Measurements from ENCODE around the gene GPR135. TPM values are rescaled to one million over a fixed set of nuclear protein-coding genes. Genes with fewer than 3 reads are reported as not detected.

GPR135 gene
- total and polyA plus RNA-seq, 2 of the 13 experiments (the other 11 are each of a cell fraction or from before 2014, with no cell fraction given) = 0.46 to 1.3 TPM

GRCh38 chr14:59464486-59465315, 479 bp downstream of the GPR135 start (continued):
- TF ChIP-seq KMT2A (CRISPR knock-in tag; IDR thresholded peaks at IDR 0.05) = 0 out of 2 replicates have a peak, but pooled peaks have one; percentile 40
- peak; percentile 67; the same call in 1 of the 2 replicates for TF ChIP-seq ATF7-NPFF (CRISPR knock-in tag; IDR thresholded peaks at IDR 0.05; ENCODE audit: low read depth)
- 0 out of 2 replicates have a peak, but pooled peaks have one; percentile 56 for TF ChIP-seq ZSCAN20 (CRISPR knock-in tag; IDR thresholded peaks at IDR 0.05; ENCODE audit: borderline replicate concordance)
- TF ChIP-seq, protein P1, sequence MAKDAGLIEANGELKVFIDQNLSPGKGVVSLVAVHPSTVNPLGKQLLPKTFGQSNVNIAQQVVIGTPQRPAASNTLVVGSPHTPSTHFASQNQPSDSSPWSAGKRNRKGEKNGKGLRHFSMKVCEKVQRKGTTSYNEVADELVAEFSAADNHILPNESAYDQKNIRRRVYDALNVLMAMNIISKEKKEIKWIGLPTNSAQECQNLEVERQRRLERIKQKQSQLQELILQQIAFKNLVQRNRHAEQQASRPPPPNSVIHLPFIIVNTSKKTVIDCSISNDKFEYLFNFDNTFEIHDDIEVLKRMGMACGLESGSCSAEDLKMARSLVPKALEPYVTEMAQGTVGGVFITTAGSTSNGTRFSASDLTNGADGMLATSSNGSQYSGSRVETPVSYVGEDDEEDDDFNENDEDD (CRISPR knock-in tag; IDR thresholded peaks at IDR 0.05; ENCODE audit: borderline replicate concordance) = peak; percentile 48; the same call in 1 of the 2 replicates
- TF ChIP-seq, protein P2, sequence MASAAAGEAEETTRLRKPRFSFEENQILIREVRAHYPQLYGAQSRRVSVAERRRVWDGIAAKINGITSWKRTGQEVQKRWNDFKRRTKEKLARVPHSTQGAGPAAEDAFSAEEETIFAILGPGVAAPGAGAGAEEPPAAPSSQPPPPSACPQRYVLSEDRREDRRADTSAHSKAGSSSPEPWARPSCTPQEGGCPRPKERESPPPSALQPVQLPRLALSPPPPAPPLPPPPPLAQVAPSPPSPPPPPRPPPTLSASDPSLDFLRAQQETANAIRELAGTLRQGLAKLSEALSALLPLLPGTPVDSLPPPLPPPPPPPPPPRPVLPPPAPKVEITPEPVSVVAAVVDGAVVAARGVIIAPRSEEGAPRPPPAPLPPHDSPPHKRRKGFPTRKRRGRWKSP (CRISPR knock-in tag; IDR thresholded peaks at IDR 0.05) = peak; percentile 57; the same call in 1 of the 2 replicates
- no peak for TF ChIP-seq ZBTB20 (CRISPR knock-in tag; IDR thresholded peaks at IDR 0.05; ENCODE audit: borderline replicate concordance, low read depth)
- TF ChIP-seq ZSCAN29 (CRISPR knock-in tag; conservative IDR thresholded peaks at IDR 0.05) = 0 out of 2 replicates have a peak, but pooled peaks have one; percentile 33
- TF ChIP-seq ARNT2 (CRISPR knock-in tag; IDR thresholded peaks at IDR 0.05; ENCODE audit: low read depth) = 0 out of 2 replicates have a peak, but pooled peaks have one; percentile 22
- peak; percentile 83; the same call in 1 of the 2 replicates for TF ChIP-seq ZMAT3 (CRISPR knock-in tag; conservative IDR thresholded peaks at IDR 0.05)
- TF ChIP-seq ZNF430 (CRISPR knock-in tag; IDR thresholded peaks at IDR 0.05) = peak; percentile 34; the same call in 1 of the 2 replicates
- TF ChIP-seq ZMYM2 (CRISPR knock-in tag; IDR thresholded peaks at IDR 0.05) = no peak
- TF ChIP-seq MIER2 (CRISPR knock-in tag; IDR thresholded peaks at IDR 0.05) = no peak
- TF ChIP-seq, protein P3, sequence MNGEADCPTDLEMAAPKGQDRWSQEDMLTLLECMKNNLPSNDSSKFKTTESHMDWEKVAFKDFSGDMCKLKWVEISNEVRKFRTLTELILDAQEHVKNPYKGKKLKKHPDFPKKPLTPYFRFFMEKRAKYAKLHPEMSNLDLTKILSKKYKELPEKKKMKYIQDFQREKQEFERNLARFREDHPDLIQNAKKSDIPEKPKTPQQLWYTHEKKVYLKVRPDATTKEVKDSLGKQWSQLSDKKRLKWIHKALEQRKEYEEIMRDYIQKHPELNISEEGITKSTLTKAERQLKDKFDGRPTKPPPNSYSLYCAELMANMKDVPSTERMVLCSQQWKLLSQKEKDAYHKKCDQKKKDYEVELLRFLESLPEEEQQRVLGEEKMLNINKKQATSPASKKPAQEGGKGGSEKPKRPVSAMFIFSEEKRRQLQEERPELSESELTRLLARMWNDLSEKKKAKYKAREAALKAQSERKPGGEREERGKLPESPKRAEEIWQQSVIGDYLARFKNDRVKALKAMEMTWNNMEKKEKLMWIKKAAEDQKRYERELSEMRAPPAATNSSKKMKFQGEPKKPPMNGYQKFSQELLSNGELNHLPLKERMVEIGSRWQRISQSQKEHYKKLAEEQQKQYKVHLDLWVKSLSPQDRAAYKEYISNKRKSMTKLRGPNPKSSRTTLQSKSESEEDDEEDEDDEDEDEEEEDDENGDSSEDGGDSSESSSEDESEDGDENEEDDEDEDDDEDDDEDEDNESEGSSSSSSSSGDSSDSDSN (CRISPR knock-in tag; IDR thresholded peaks at IDR 0.05) = peak; percentile 71; the same call in 1 of the 2 replicates
- TF ChIP-seq BORCS8-MEF2B (CRISPR knock-in tag; IDR thresholded peaks at IDR 0.05) = no peak
- no peak for TF ChIP-seq SNAI1 (CRISPR knock-in tag; IDR thresholded peaks at IDR 0.05; ENCODE audit: borderline replicate concordance)
- TF ChIP-seq ZFX (CRISPR knock-in tag; IDR thresholded peaks at IDR 0.05; ENCODE audit: low read depth) = peak; percentile 79
- peak; percentile 16 for TF ChIP-seq SRSF1 (optimal IDR thresholded peaks at IDR 0.05; ENCODE audit: low read depth, low read length)
- peak; percentile 38 for TF ChIP-seq SKI (IDR thresholded peaks at IDR 0.05; ENCODE audit: partially characterized antibody)
- TF ChIP-seq MTA1 (CRISPR knock-in tag; IDR thresholded peaks at IDR 0.05; ENCODE audit: borderline replicate concordance) = no peak; the same call in 1 of the 2 replicates
- 0 out of 2 replicates have a peak, but pooled peaks have one; percentile 5 for TF ChIP-seq ZNF546 (CRISPR knock-in tag; conservative IDR thresholded peaks at IDR 0.05)
- TF ChIP-seq SRY (CRISPR knock-in tag; IDR thresholded peaks at IDR 0.05) = no peak
- TF ChIP-seq ZNF616 (CRISPR knock-in tag; IDR thresholded peaks at IDR 0.05; ENCODE audit: low read depth) = peak; percentile 86; the same call in 1 of the 2 replicates
- no peak for TF ChIP-seq ZNF501 (CRISPR knock-in tag; IDR thresholded peaks at IDR 0.05)
- 0 out of 2 replicates have a peak, but pooled peaks have one; percentile 44 for TF ChIP-seq ZNF678 (CRISPR knock-in tag; IDR thresholded peaks at IDR 0.05)
- TF ChIP-seq NR3C1 (CRISPR knock-in tag; IDR thresholded peaks at IDR 0.05) = no peak
- peak; percentile 29; the same call in 1 of the 2 replicates for TF ChIP-seq HOXD1 (CRISPR knock-in tag; IDR thresholded peaks at IDR 0.05)

Measured in HepG2 (cell line).